HG02798 (cell line): ENCODE measurements around the gene KRT79.
"Not testable (repeated sequence)": the region's sequence is repeated elsewhere in the genome, so short reads cannot be mapped to it uniquely, and the experiment has no call there.

ENCODE experiments used
- ATAC-seq: cut with Tn5 transposase; IDR thresholded peaks from one replicate; pipeline ENCODE4 v1.9.1; 2021; ENCODE audit warnings: mild to moderate bottlenecking; ENCODE audit not compliant: unreplicated experiment, poor library complexity

The KRT79 gene

GRCh38 chr12:52795332-52795674, 38.8 kb downstream of the KRT79 start:
- not testable (repeated sequence) for ATAC-seq

GRCh38 chr12:52794479-52795331, 39.4 kb downstream of the KRT79 start:
- ATAC-seq: no peak

- ATAC-seq: no peak
Measured at GRCh38 chr12:52792185-52793029, 41.7 kb downstream of the KRT79 start.

DNA sequence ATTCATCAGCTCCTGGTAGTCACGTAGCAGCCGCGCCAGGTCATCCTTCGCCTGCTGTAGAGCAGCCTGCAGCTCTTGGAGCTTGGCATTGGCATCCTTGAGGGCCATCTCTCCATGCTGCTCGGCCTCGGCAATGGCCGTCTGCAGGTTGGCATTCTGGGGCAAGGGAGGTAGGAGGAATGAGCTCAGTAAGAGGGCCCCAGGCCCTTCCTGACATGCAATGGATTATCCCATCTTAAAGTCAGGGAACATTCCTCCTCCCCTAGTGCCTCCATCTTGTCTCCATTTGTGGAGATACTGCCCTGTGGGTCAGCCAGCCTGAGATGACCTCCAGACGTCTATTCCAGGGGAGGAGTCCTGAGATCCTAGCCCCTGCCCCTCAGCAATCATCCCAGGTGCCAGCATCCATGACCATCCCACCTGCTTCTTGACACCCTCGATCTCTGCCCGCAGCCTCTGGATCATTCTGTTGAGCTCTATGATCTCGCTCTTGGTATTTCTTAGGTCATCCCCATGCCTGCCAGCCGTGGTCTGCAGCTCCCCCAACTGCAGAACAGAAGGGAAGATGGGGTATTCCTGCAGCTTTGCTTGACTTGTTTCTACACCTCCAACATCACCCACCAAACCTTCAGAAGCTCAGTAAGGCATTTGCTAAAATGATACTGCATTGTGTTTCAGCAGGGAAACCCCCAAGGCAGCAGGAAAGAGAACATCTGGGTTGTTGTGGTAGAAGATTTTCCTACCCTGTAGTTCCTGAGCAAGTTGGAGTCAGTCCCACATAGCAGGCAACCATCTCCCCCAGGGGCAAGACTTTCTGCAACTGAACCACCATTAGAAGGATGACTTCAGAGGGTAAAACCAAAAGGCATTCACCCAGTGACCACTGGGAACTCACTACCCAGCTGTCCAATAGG, 42.6 kb downstream of the KRT79 start:
- ATAC-seq: no peak

DNA sequence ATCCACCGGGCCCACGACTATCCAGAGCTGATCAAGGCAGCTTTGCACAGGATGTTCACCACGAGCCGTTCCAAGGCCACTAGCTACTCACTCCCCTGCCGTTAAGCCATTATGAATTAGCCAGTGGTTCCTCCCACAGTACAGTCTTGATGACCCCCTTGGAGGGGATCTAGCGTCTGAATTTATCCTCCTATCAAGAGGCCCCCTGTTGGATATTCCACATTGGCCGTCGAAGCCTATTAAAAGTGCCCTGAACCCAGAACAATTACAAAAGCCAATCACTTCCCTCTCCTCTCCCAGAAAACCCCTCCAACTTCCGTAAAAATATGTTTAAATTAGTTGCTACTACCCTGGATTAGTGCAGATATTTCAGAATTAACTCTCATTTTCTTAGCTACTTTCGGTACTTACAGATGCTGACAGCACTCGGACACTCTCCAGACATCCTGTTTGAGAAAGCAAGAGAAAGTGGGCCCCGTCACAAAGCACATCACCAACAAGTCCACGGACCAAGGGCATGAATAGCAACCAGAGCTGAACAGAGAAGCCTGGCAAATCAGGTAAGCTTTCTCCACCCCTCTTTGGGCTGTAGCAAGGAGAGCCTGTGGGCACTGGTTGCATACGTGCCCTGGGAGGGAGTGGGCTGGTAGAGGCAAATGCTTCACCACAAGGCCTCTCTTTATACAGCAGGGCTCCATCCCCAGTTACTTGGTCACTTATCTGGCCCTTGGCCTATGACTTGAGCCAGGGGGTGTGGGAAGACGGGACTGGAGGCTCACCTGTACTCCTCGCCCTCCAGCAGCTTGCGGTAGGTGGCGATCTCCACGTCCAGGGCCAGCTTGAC, 43.5 kb downstream of the KRT79 start:
- no peak for ATAC-seq

- ATAC-seq: no peak
Measured at GRCh38 chr12:52789637-52790426, 44.3 kb downstream of the KRT79 start.

GRCh38 chr12:52788876-52789636, 45.1 kb downstream of the KRT79 start:
- no peak for ATAC-seq

DNA sequence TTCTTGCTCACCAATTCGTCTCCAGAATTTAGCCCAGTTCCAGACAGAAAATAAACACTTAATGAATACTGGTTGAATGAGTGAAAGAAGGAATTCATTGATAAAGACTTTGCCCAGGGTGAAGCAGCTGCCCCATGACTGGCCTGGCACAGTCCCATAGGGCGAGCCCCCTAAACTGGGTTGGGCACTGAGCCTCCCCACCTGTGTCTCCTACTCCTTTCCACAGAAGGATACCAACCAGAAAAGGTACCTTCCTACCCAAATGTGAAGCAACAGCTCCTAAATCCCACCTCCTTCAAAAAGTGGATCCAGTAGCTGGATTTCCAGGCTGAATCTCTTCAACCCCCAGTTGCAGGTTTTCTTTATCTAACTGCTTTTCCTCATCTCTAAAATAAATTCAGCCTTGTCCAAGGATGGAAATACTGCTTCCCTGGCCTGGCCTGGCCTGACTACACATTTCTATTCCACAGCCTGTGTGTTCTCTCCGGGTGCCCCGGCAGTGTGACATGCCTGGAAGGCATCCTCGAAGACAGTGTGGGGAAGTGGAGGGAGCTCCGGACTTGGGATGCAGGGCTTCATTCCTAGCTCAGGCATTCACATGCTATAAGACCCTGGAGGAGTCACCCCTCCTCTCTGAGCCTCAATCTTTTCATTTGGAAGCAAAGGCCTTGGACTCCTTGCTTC, 45.8 kb downstream of the KRT79 start:
- no peak for ATAC-seq

GRCh38 chr12:52787324-52788191, 46.6 kb downstream of the KRT79 start:
- no peak for ATAC-seq

GRCh38 chr12:52784909-52785308, 49.2 kb downstream of the KRT79 start:
- ATAC-seq: no peak

- no peak for ATAC-seq
Measured at GRCh38 chr12:52783563-52784316, 50.4 kb downstream of the KRT79 start.

- ATAC-seq: no peak
Measured at GRCh38 chr12:52782502-52782901, 51.6 kb downstream of the KRT79 start.

- ATAC-seq: no peak
Measured at GRCh38 chr12:52781399-52782082, 52.6 kb downstream of the KRT79 start.

DNA sequence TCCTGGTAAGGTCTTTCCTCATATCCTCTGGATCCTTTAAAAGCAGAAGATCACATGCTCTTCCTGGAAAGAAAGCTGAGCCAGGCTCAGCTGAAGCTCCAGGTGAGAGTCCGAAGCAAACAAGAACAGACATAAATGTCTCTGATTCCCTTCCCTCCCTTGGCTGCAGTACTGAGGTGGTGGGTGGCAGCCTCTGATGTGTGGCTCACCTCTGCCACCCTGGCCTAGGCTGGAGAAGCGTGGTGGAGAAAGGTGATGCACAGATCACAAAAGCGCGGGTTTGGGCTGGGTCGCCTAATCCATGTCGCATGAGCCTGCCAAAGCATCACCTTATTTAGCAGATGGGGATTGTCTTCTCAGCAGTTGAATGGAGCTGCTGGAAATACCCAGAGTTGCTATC, 54.2 kb downstream of the KRT79 start:
- ATAC-seq: no peak

DNA sequence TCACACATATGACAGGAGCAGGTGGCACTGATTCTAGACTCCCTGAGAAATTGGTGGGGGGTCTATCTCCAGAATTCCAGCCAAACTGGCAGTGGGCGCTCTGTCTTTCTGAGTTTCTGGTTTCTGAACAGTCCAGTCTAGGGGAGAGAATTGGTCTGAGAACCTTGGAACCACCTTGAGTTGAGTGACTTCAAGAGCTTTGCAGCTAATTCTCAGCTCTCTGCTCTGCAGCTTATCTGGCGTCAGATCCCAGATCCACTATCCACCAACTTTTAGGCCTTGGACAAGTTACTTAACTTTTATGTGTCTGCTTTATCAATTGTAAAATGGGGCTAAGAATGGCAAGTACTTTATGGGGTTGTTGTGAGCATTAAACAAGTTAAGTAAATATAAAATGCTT, 55.3 kb downstream of the KRT79 start:
- ATAC-seq: no peak
